ENCODE results near the gene AMIGO1. TPM values are rescaled to one million over a fixed set of nuclear protein-coding genes. Genes with fewer than 3 reads are reported as not detected.

AMIGO1 gene
- total RNA-seq, 2 experiments from 2014 or later: 1.6 to 2.2 TPM

GRCh38 chr1:109499661-109500536, 9.6 kb downstream of the AMIGO1 start:
- POLR2A ChIA-PET: interaction anchor here (0.6 kb wide), 1 partner anchor 15 kb away, joined by 3 read pairs; no protein-coding TSS in a partner anchor
- H3K36me3 Mint-ChIP-seq (ENCODE audit: low read depth): peaks cover 57% of the 10 kb centered on the region
- ATAC-seq: peak; percentile 35

GRCh38 chr1:109499081-109499480, 10.4 kb downstream of the AMIGO1 start:
- no peak for ATAC-seq
- ChIA-PET CTCF (interaction anchor here (1.0 to 33.2 kb wide), 7 partner anchors 5 to 486 kb away, joined by 3 to 1507 read pairs (median 5); partner anchors contain the start of genes AHCYL1, AMIGO1, ATXN7L2 and CYB561D1), POLR2A (interaction anchor here (0.7 kb wide), 1 partner anchor 244 kb away, joined by 3 read pairs; no protein-coding TSS in a partner anchor)
- H3K36me3 Mint-ChIP-seq (ENCODE audit: low read depth): peaks cover 59% of the 10 kb centered on the region
- H3K27me3 Mint-ChIP-seq (ENCODE audit: low read depth): no peaks in the 10 kb centered on the region
- peak overlapping the region; percentile 54 for H3K27ac Mint-ChIP-seq
- no peaks in the 10 kb centered on the region for H3K9me3 Mint-ChIP-seq (ENCODE audit: insufficient read depth)
- no peak for DNase-seq
- peaks cover 91% of the 10 kb centered on the region for H3K4me1 Mint-ChIP-seq (ENCODE audit: low read depth)
- H3K4me3 Mint-ChIP-seq: no peak overlapping the region

More at GRCh38 chr1:109499661-109500536, 9.6 kb downstream of the AMIGO1 start:
- peak; percentile 75 for DNase-seq
- Mint-ChIP-seq H3K4me3 (peak overlapping the region; percentile 2), H3K4me1 (ENCODE audit: low read depth) (peaks cover 90% of the 10 kb centered on the region), H3K27ac (peak overlapping the region; percentile 88), H3K9me3 (ENCODE audit: insufficient read depth) (no peaks in the 10 kb centered on the region), H3K27me3 (ENCODE audit: low read depth) (no peaks in the 10 kb centered on the region)
- CTCF ChIA-PET: interaction anchor here (0.9 to 33.2 kb wide), 10 partner anchors 6 to 294 kb away, joined by 3 to 1507 read pairs (median 4); partner anchors contain the start of genes AMIGO1, ATXN7L2, CYB561D1 and GNAI3

DNA sequence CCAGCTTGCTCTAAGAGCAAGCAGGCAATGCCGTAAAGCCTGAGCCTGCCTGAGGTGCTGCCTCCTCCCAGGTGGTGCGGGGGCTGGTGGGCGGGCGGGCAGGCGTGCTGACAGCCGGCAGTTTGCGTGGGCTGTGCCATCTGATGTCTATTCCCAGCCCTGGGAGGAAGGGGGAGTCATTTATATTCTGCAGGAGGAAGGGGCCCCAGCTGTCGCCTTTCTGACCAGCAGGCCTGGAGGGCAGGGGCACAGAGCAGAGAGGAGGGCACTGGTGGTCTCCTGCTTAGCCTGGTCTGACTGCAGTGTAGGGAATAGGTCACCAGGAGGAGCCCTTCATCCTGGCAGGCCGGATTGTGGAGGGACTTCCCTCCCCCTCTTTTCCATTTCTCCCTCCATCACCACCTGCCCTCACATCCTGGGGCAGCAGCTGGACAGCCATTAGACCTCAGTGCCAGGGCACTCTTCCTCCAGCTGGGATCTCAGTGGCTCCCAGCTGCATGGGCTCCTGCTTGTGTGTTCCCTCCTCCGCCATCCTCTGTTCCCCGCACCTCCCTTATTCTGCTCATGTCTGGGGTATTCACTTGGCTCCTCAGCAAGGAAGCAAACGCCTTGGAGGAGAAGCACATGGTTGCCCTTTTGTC, 11.2 kb downstream of the AMIGO1 start:
- Mint-ChIP-seq H3K4me1 (ENCODE audit: low read depth) (peaks cover 91% of the 10 kb centered on the region), H3K27ac (peak overlapping the region; percentile 14), H3K36me3 (ENCODE audit: low read depth) (peaks cover 56% of the 10 kb centered on the region), H3K4me3 (no peak overlapping the region), H3K27me3 (ENCODE audit: low read depth) (no peaks in the 10 kb centered on the region), H3K9me3 (ENCODE audit: insufficient read depth) (no peaks in the 10 kb centered on the region)
- DNase-seq: peak; percentile 51
- ATAC-seq: no peak
- CTCF ChIA-PET: interaction anchor here (1.0 to 33.2 kb wide), 8 partner anchors 4 to 486 kb away, joined by 3 to 1507 read pairs (median 4); partner anchors contain the start of genes AHCYL1, AMIGO1, ATXN7L2 and CYB561D1
- POLR2A ChIA-PET: interaction anchor here (0.7 to 6.7 kb wide), 3 partner anchors 33 to 243 kb away, joined by 3 to 66 read pairs (median 13); partner anchors contain the start of gene GNAI3

DNA sequence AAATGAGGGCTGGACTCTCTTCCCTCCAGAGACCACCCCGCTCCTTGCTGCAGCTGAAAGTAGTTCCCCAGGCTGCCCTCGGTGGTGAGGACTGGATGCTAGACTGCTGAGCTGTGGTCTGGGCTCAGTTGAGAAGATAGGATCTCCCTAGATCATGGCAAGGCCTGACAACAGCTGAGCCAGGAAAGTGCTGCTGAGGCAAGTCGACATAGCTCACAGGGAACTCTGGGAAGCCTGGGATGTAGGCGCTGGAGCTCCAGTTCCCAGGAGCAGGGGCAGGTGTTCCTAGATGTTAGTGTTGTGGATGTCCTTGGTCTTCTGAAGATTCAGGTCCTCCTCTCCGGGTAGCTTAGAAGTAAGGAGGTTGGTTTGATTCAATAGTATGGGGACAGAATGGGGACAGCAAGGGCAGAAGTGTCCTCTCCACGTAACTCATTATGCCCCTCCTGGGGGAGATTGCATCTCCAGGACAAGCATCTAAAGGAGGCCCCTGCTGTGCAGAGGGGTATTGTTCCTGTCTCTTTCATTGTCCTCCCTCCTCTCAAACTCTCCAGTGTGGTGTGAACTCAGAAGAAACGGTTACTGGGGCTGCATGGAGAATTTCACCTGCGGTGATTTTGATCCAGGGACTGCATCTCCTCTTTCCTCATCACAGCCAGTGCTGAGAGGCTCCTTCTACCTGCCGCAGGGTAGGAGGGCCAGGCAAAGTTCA, 11.9 kb downstream of the AMIGO1 start:
- Mint-ChIP-seq H3K4me1 (ENCODE audit: low read depth) (peaks cover 86% of the 10 kb centered on the region), H3K27me3 (ENCODE audit: low read depth) (no peaks in the 10 kb centered on the region), H3K9me3 (ENCODE audit: insufficient read depth) (no peaks in the 10 kb centered on the region), H3K27ac (peak overlapping the region; percentile 14), H3K36me3 (ENCODE audit: low read depth) (peaks cover 51% of the 10 kb centered on the region), H3K4me3 (no peak overlapping the region)
- CTCF ChIA-PET: interaction anchor here (0.8 to 33.2 kb wide), 7 partner anchors 4 to 143 kb away, joined by 3 to 1507 read pairs (median 4); partner anchors contain the start of genes AMIGO1, ATXN7L2, CYB561D1 and GNAI3
- DNase-seq (no peak), ATAC-seq (no peak)
- POLR2A ChIA-PET: interaction anchor here (0.6 to 6.7 kb wide), 3 partner anchors 33 to 422 kb away, joined by 3 to 66 read pairs (median 13); partner anchors contain the start of genes GNAI3 and TAF13

DNA sequence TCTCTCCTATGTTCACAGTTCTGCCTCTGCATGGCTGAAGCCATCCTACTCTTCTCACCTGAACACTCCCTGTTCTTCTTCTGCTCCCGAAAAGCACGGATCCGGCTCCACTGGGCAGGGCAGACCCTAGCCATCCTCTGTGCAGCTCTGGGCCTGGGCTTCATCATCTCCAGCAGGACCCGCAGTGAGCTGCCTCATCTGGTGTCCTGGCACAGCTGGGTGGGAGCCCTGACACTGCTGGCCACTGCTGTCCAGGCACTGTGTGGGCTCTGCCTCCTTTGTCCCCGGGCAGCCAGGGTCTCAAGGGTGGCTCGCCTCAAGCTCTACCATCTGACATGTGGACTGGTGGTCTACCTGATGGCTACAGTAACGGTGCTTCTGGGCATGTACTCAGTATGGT, 13.8 kb downstream of the AMIGO1 start:
- Mint-ChIP-seq H3K9me3 (ENCODE audit: insufficient read depth) (no peaks in the 10 kb centered on the region), H3K27me3 (ENCODE audit: low read depth) (no peaks in the 10 kb centered on the region), H3K36me3 (ENCODE audit: low read depth) (peaks cover 46% of the 10 kb centered on the region), H3K4me3 (peak overlapping the region; percentile 97), H3K27ac (no peak overlapping the region), H3K4me1 (ENCODE audit: low read depth) (peaks cover 71% of the 10 kb centered on the region)
- ChIA-PET POLR2A (interaction anchor here (1.2 to 6.7 kb wide), 2 partner anchors 11 to 35 kb away, joined by 3 to 66 read pairs; no protein-coding TSS in a partner anchor), CTCF (interaction anchor here (1.2 to 33.2 kb wide), 4 partner anchors 2 to 39 kb away, joined by 3 to 1507 read pairs (median 480); partner anchors contain the start of genes AMIGO1, ATXN7L2, CYB561D1 and GPR61)
- DNase-seq: no peak
- ATAC-seq: no peak

DNA sequence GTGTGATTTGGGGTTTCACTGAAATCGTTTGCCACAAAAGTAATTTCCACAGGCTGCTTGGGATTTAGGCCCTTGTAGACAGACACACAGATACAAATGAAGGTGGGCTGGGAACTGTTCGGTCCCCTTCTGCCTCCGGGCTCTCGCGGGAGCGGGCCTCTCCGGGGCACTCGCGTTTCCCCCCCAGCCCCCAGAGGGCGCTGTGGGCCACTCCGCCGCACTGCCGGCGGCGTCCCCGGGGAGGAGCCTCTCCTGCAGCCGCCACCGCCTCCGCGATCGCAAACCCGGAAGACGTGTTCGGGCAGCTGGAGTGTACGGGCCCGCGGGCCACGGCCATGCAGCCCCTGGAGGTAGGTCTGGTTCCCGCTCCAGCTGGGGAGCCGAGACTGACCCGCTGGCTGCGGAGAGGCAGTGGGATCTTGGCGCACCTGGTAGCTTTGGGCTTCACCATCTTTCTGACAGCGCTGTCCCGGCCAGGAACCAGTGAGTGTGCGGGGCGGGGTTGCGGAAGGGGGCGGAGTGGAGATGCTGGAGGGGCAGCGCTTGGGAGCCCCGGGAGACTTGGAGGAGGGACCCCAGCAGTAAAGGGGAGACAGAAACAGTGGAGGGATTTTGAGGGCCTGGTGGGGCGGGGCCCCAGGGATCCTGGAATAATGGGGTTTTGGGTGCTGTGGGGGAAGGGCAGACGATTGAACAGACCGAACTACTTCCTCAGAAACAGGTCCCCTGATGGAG, 15.6 kb downstream of the AMIGO1 start, which contains the start of gene CYB561D1:
Gene CYB561D1 (plus strand): TSS at position 290 of the 735 bp plus-strand sequence. CDS start 46 bp downstream, at position 336.
- ChIA-PET CTCF (interaction anchor here (0.7 to 33.2 kb wide), 18 partner anchors 10 to 541 kb away, joined by 3 to 1507 read pairs (median 4); partner anchors contain the start of genes AMIGO1, ATXN7L2, GNAI3 and GPR61), POLR2A (interaction anchor here (0.7 to 6.7 kb wide), 7 partner anchors 9 to 69 kb away, joined by 3 to 66 read pairs (median 4); partner anchors contain the start of genes ATXN7L2, GNAI3 and GPR61)
- DNase-seq: peak; percentile 91
- Mint-ChIP-seq H3K27me3 (ENCODE audit: low read depth) (no peaks in the 10 kb centered on the region), H3K27ac (peak within 1 kb of the TSS; percentile 87), H3K36me3 (ENCODE audit: low read depth) (peaks cover 36% of the 10 kb centered on the region), H3K4me3 (peak within 1 kb of the TSS; percentile 97), H3K4me1 (ENCODE audit: low read depth) (peaks cover 56% of the 10 kb centered on the region), H3K9me3 (ENCODE audit: insufficient read depth) (no peaks in the 10 kb centered on the region)
- ATAC-seq: peak; percentile 91

DNA sequence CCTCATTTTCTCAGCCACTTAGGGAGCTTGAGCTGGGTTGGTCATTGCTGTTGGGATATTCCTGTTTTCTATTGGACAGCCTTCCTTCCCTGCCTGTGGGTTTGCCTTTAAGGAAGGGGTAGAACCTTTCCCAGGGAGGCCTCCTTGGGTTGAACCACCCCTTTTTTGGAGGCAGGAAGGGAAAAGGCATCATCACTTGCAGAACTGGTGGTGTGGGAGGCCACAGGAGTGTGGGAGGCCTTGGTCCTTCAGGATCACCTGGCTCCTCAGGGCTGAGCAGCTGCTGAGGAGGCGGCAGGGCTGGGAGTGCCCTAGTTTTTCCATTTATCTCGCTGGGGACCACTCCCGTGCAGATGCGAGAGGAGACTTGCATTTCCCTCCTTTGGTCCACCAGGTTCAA, 16.3 kb downstream of the AMIGO1 start:
- ChIA-PET POLR2A (interaction anchor here (1.0 to 6.7 kb wide), 4 partner anchors 10 to 55 kb away, joined by 3 to 66 read pairs (median 8); partner anchors contain the start of genes ATXN7L2 and GNAI3), CTCF (interaction anchor here (1.4 to 33.2 kb wide), 12 partner anchors 9 to 216 kb away, joined by 3 to 1507 read pairs (median 4); partner anchors contain the start of genes AMIGO1, ATXN7L2, GPR61 and PSRC1)
- peaks cover 32% of the 10 kb centered on the region for H3K36me3 Mint-ChIP-seq (ENCODE audit: low read depth)
- no peak overlapping the region for H3K27ac Mint-ChIP-seq
- H3K27me3 Mint-ChIP-seq (ENCODE audit: low read depth): no peaks in the 10 kb centered on the region
- ATAC-seq (no peak), DNase-seq (no peak)
- peak overlapping the region; percentile 97 for H3K4me3 Mint-ChIP-seq
- peaks cover 51% of the 10 kb centered on the region for H3K4me1 Mint-ChIP-seq (ENCODE audit: low read depth)
- no peaks in the 10 kb centered on the region for H3K9me3 Mint-ChIP-seq (ENCODE audit: insufficient read depth)

- Mint-ChIP-seq H3K4me3 (no peak overlapping the region), H3K9me3 (ENCODE audit: insufficient read depth) (no peaks in the 10 kb centered on the region), H3K27me3 (ENCODE audit: low read depth) (no peaks in the 10 kb centered on the region), H3K36me3 (ENCODE audit: low read depth) (peaks cover 28% of the 10 kb centered on the region), H3K4me1 (ENCODE audit: low read depth) (peaks cover 49% of the 10 kb centered on the region), H3K27ac (no peak overlapping the region)
- ChIA-PET CTCF (interaction anchor here (0.8 to 33.2 kb wide), 11 partner anchors 9 to 216 kb away, joined by 3 to 1507 read pairs (median 5); partner anchors contain the start of genes AMIGO1, ATXN7L2, GPR61 and PSRC1), POLR2A (interaction anchor here (0.7 to 6.7 kb wide), 4 partner anchors 9 to 56 kb away, joined by 3 to 66 read pairs (median 8); partner anchors contain the start of genes ATXN7L2 and GNAI3)
- no peak for DNase-seq
- no peak for ATAC-seq
Observed at GRCh38 chr1:109492779-109493178, 16.7 kb downstream of the AMIGO1 start.

GRCh38 chr1:109491372-109491771, 18.2 kb downstream of the AMIGO1 start:
- ChIA-PET CTCF (interaction anchor here (0.7 to 33.2 kb wide), 14 partner anchors 7 to 396 kb away, joined by 3 to 1507 read pairs (median 4); partner anchors contain the start of genes AMIGO1, ATXN7L2, GNAI3 and GPR61), POLR2A (interaction anchor here (1.1 to 2.5 kb wide), 2 partner anchors 40 to 66 kb away, joined by 5 to 8 read pairs; no protein-coding TSS in a partner anchor)
- H3K27me3 Mint-ChIP-seq (ENCODE audit: low read depth): no peaks in the 10 kb centered on the region
- DNase-seq: no peak
- H3K4me1 Mint-ChIP-seq (ENCODE audit: low read depth): peaks cover 48% of the 10 kb centered on the region
- ATAC-seq: no peak
- no peak overlapping the region for H3K4me3 Mint-ChIP-seq
- no peak overlapping the region for H3K27ac Mint-ChIP-seq
- H3K36me3 Mint-ChIP-seq (ENCODE audit: low read depth): peaks cover 24% of the 10 kb centered on the region
- H3K9me3 Mint-ChIP-seq (ENCODE audit: insufficient read depth): no peaks in the 10 kb centered on the region
